GM12878 (cell line): Measurements from ENCODE around the gene KLHL8.

Experiments
- ATF2 ChIP-seq: IDR thresholded peaks from 2 replicates; pipeline ENCODE4 v1.6.1; 2012; ENCODE audit warnings: low read length, inconsistent platforms
- CHD1 ChIP-seq: IDR thresholded peaks from 2 replicates; pipeline ENCODE4 v1.6.1; 2012; ENCODE audit warnings: low read depth, low read length, improper control_type of control experiment
- CREB1 ChIP-seq: IDR thresholded peaks from 2 replicates; pipeline ENCODE4 v1.6.1; 2012; ENCODE audit warnings: low read depth, mild to moderate bottlenecking, inconsistent platforms
- CTCF ChIP-seq, 3 experiments: IDR thresholded peaks in 2 of 3; conservative IDR thresholded peaks in 1 of 3; 2 replicates each; pipeline ENCODE4 v1.5.1; 2011; ENCODE audit warnings: low read depth in 3 of 3, low read length in 3 of 3, mild to moderate bottlenecking in 3 of 3, control low read depth in 2 of 3, moderate library complexity in 2 of 3, inconsistent platforms in 1 of 3, mixed read lengths in 1 of 3; ENCODE audit not compliant: control insufficient read depth in 2 of 3, insufficient read depth in 1 of 3; ENCODE audit errors: extremely low read depth in 1 of 3
- EZH2 ChIP-seq: IDR thresholded peaks from 2 replicates; pipeline ENCODE4 v1.6.1; 2012; ENCODE audit warnings: low read depth, mild to moderate bottlenecking, control low read depth, inconsistent platforms, low read length, borderline replicate concordance; ENCODE audit not compliant: control insufficient read depth
- MAX ChIP-seq: IDR thresholded peaks from 2 replicates; pipeline ENCODE4 v1.6.1; 2012; ENCODE audit warnings: low read depth, low read length, improper control_type of control experiment
- MEF2B ChIP-seq: fragments of 450-650 bp; IDR thresholded peaks from 2 replicates; pipeline ENCODE4 v1.6.1; 2018; ENCODE audit warnings: mild to moderate bottlenecking, moderate library complexity; ENCODE audit not compliant: partially characterized antibody, poor library complexity, severe bottlenecking
- MXI1 ChIP-seq: fragments of 150-350 bp; IDR thresholded peaks from 2 replicates; pipeline ENCODE4 v1.6.1; 2011; ENCODE audit warnings: low read depth, mild to moderate bottlenecking, inconsistent platforms, low read length, improper control_type of control experiment
- NR2C2 ChIP-seq: IDR thresholded peaks from 2 replicates; pipeline ENCODE4 v1.6.1; 2011; ENCODE audit warnings: borderline replicate concordance, low read depth; ENCODE audit not compliant: control insufficient read depth, insufficient read length
- POLR2A ChIP-seq: IDR thresholded peaks from 2 replicates; pipeline ENCODE4 v1.6.1; 2011; ENCODE audit warnings: low read depth, mild to moderate bottlenecking, low read length
- RAD21 ChIP-seq: IDR thresholded peaks from 2 replicates; pipeline ENCODE4 v1.6.1; 2011; ENCODE audit warnings: mild to moderate bottlenecking, low read depth, low read length, moderate library complexity; ENCODE audit not compliant: insufficient read depth
- SPI1 ChIP-seq: IDR thresholded peaks from 2 replicates; pipeline ENCODE4 v1.6.1; 2011; ENCODE audit warnings: low read depth, mild to moderate bottlenecking, low read length, moderate library complexity, borderline replicate concordance; ENCODE audit not compliant: insufficient read depth
- TF ChIP-seq, protein P1 (sequence below): IDR thresholded peaks from 2 replicates; pipeline ENCODE4 v1.6.1; 2012; ENCODE audit warnings: mild to moderate bottlenecking, low read depth, low read length
- TF ChIP-seq, protein P2 (sequence below): fragments of 450-650 bp; IDR thresholded peaks from 2 replicates; pipeline ENCODE4 v1.6.1; 2014; ENCODE audit warnings: mild to moderate bottlenecking

DNA sequence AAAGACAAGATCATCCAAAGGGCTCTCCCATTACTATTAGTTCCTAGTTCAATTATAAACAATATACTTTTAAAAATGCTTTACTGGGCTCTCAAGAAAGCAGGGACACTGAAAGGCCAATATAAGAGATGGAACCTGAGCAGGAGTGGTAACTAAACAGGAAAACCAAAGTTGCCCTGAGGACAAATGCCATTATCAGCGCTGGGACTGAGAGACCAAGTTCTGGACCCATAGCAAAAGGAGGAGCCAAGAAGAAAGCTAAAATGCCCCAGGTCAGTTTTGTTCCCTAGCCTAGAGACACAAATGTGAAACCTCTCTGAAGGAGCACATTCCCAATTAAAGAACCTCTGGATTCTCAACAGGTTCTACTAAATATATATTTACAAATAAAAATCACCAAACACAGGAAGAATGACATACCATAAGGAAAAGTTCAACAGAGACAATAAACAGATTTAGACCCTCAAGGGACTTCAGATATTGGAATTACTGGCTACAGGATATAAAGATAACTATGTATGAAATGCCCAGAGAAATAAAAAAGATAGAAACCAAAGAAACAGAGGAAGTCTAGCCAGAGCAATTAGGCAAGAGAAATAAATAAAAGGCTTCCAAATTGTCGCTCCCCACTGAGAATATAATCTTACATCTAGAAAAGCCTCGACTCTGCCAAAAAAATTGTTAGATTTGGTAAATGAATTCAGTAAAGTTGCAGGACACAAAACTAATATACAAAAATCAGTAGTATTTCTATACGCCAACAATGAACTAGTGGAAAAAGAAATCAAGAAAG is 67.1 kb downstream of the KLHL8 start:
- TF ChIP-seq MEF2B (no peak), MAX (no peak), NR2C2 (no peak), SPI1 (no peak), EZH2 (no peak), CREB1 (no peak), RAD21 (no peak), POLR2A (no peak), ATF2 (no peak), CTCF (IDR thresholded peaks at IDR 0.05 in 2 of 3, conservative IDR thresholded peaks at IDR 0.05 in 1 of 3; ENCODE audit: control insufficient read depth in 2 of 3, extremely low read depth in 1 of 3, insufficient read depth in 1 of 3, low read depth in 3 of 3, low read length in 3 of 3) (no peak), MXI1 (no peak), CHD1 (no peak)
- TF ChIP-seq, protein P1, sequence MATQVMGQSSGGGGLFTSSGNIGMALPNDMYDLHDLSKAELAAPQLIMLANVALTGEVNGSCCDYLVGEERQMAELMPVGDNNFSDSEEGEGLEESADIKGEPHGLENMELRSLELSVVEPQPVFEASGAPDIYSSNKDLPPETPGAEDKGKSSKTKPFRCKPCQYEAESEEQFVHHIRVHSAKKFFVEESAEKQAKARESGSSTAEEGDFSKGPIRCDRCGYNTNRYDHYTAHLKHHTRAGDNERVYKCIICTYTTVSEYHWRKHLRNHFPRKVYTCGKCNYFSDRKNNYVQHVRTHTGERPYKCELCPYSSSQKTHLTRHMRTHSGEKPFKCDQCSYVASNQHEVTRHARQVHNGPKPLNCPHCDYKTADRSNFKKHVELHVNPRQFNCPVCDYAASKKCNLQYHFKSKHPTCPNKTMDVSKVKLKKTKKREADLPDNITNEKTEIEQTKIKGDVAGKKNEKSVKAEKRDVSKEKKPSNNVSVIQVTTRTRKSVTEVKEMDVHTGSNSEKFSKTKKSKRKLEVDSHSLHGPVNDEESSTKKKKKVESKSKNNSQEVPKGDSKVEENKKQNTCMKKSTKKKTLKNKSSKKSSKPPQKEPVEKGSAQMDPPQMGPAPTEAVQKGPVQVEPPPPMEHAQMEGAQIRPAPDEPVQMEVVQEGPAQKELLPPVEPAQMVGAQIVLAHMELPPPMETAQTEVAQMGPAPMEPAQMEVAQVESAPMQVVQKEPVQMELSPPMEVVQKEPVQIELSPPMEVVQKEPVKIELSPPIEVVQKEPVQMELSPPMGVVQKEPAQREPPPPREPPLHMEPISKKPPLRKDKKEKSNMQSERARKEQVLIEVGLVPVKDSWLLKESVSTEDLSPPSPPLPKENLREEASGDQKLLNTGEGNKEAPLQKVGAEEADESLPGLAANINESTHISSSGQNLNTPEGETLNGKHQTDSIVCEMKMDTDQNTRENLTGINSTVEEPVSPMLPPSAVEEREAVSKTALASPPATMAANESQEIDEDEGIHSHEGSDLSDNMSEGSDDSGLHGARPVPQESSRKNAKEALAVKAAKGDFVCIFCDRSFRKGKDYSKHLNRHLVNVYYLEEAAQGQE = no peak
- TF ChIP-seq, protein P2, sequence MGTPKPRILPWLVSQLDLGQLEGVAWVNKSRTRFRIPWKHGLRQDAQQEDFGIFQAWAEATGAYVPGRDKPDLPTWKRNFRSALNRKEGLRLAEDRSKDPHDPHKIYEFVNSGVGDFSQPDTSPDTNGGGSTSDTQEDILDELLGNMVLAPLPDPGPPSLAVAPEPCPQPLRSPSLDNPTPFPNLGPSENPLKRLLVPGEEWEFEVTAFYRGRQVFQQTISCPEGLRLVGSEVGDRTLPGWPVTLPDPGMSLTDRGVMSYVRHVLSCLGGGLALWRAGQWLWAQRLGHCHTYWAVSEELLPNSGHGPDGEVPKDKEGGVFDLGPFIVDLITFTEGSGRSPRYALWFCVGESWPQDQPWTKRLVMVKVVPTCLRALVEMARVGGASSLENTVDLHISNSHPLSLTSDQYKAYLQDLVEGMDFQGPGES = no peak
